OCI-LY1 (cell line): ENCODE results near the gene COTL1.

ENCODE experiments used
- H2AFZ ChIP-seq: fragments of 200-600 bp; sonication (generic), shearing (Covaris generic); 2 replicates; pipeline ENCODE4 v1.6.0; 2014; ENCODE audit warnings: antibody characterized with exemption, mild to moderate bottlenecking, low read length
- H3F3A ChIP-seq: fragments of 200-600 bp; sonication (generic), shearing (Covaris generic); 2 replicates; pipeline ENCODE4 v1.6.0; 2014; ENCODE audit warnings: mild to moderate bottlenecking, antibody characterized with exemption, low read length, moderate library complexity; ENCODE audit not compliant: insufficient read depth
- H3K27ac ChIP-seq: fragments of 200-600 bp; sonication (generic); 2 replicates; pipeline ENCODE4 v1.5.1; 2014; ENCODE audit warnings: low read length, mixed run types, mild to moderate bottlenecking, low read depth; ENCODE audit not compliant: poor library complexity, severe bottlenecking
- H3K27me3 ChIP-seq: fragments of 200-600 bp; sonication (generic); 2 replicates; pipeline ENCODE4 v1.6.0; 2014; ENCODE audit warnings: antibody characterized with exemption, mild to moderate bottlenecking, low read length, moderate library complexity; ENCODE audit not compliant: insufficient read depth
- H3K36me3 ChIP-seq: fragments of 200-600 bp; sonication (generic); 2 replicates; pipeline ENCODE4 v1.6.1; 2014; ENCODE audit warnings: mild to moderate bottlenecking, antibody characterized with exemption, low read length, moderate library complexity, mixed read lengths; ENCODE audit not compliant: insufficient read depth
- H3K4me1 ChIP-seq: fragments of 200-600 bp; sonication (generic); 2 replicates; pipeline ENCODE4 v1.5.1; 2014; ENCODE audit warnings: mild to moderate bottlenecking, low read length, moderate library complexity; ENCODE audit not compliant: insufficient read depth, severe bottlenecking
- H3K4me2 ChIP-seq: fragments of 200-600 bp; sonication (generic), shearing (Covaris generic); 2 replicates; pipeline ENCODE4 v1.6.1; 2014; ENCODE audit warnings: low read length
- H3K4me3 ChIP-seq: fragments of 200-600 bp; sonication (generic); 2 replicates; pipeline ENCODE4 v1.5.1; 2014; ENCODE audit warnings: low read length, low read depth, mild to moderate bottlenecking, mixed read lengths; ENCODE audit not compliant: poor library complexity, severe bottlenecking
- H3K79me2 ChIP-seq: fragments of 200-600 bp; shearing (Covaris generic); 2 replicates; pipeline ENCODE4 v1.6.1; 2016; ENCODE audit warnings: mixed run types, low read length, mixed read lengths; ENCODE audit not compliant: insufficient read depth
- H3K9ac ChIP-seq: fragments of 200-600 bp; sonication (generic), shearing (Covaris generic); 2 replicates; pipeline ENCODE4 v1.6.1; 2014; ENCODE audit warnings: mild to moderate bottlenecking, low read length, mixed read lengths
- H3K9me2 ChIP-seq: fragments of 200-600 bp; sonication (generic), shearing (Covaris generic); 2 replicates; pipeline ENCODE4 v1.6.1; 2014; ENCODE audit warnings: low read depth, mild to moderate bottlenecking, low read length, mixed read lengths
- H3K9me3 ChIP-seq: fragments of 200-600 bp; shearing (Covaris generic); 2 replicates; pipeline ENCODE4 v1.6.1; 2014; ENCODE audit warnings: low read length, mixed read lengths
- H4K20me1 ChIP-seq: fragments of 200-600 bp; sonication (generic), shearing (Covaris generic); 2 replicates; pipeline ENCODE4 v1.6.0; 2016; ENCODE audit warnings: mild to moderate bottlenecking, low read length; ENCODE audit not compliant: insufficient read depth
- EZH2 ChIP-seq: fragments of 200-600 bp; sonication (generic), shearing (Covaris generic); IDR thresholded peaks from 2 replicates; pipeline ENCODE4 v1.8.0; 2017; ENCODE audit warnings: borderline replicate concordance, mixed run types, mild to moderate bottlenecking, antibody characterized with exemption, low read length, moderate library complexity, mixed read lengths
- TF ChIP-seq, protein P1 (sequence below): fragments of 200-600 bp; sonication (generic), shearing (Covaris generic); IDR thresholded peaks from 2 replicates; pipeline ENCODE4 v1.5.1; 2017; ENCODE audit warnings: mild to moderate bottlenecking, antibody characterized with exemption, low read length, moderate library complexity, mixed read lengths

The COTL1 gene

DNA sequence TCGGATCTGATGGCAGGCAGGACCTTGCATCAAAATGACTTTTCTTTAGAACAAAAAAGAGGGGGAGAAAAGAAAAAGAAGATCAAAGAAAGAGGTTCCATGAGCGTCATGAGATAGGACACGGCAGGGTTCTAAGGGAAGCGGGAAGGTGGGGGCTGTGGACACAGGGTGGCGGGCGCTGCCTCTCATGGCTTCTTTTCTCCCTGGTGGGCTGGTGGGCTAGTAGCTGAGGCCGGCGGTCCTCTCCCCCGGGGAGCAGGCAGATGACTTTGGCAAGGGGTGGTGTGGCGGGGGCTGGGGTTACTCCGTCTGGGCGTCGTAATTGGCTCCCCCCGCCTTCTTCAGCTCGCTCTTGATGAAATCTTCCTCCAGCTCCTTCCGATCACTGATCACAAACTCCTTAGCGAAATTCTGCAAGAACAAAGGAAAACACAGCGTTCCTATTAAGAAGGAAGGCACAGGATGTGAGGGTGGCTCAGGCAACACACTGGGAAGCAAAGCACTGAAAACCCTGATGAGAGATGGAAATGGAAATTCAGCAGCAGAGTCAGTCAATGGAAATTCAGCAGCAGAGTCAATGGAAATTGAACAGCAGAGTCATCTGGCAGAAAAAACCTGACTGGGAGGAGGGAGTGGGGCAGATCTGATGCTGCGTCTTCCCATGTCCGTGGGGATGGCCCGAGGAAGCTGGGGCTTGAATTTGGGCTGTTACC is 51.2 kb downstream of the COTL1 start:
- no peak overlapping the region for H3K9ac ChIP-seq
- H3K9me3 ChIP-seq: no peaks in the 10 kb centered on the region
- no peaks in the 10 kb centered on the region for H3K79me2 ChIP-seq
- no peaks in the 10 kb centered on the region for H3K4me1 ChIP-seq
- H3K4me2 ChIP-seq: no peak overlapping the region
- H3K9me2 ChIP-seq: no peaks in the 10 kb centered on the region
- TF ChIP-seq, protein P1, sequence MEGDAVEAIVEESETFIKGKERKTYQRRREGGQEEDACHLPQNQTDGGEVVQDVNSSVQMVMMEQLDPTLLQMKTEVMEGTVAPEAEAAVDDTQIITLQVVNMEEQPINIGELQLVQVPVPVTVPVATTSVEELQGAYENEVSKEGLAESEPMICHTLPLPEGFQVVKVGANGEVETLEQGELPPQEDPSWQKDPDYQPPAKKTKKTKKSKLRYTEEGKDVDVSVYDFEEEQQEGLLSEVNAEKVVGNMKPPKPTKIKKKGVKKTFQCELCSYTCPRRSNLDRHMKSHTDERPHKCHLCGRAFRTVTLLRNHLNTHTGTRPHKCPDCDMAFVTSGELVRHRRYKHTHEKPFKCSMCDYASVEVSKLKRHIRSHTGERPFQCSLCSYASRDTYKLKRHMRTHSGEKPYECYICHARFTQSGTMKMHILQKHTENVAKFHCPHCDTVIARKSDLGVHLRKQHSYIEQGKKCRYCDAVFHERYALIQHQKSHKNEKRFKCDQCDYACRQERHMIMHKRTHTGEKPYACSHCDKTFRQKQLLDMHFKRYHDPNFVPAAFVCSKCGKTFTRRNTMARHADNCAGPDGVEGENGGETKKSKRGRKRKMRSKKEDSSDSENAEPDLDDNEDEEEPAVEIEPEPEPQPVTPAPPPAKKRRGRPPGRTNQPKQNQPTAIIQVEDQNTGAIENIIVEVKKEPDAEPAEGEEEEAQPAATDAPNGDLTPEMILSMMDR: no peak
- no peak for TF ChIP-seq EZH2
- no peaks in the 10 kb centered on the region for H3F3A ChIP-seq
- no peaks in the 10 kb centered on the region for H4K20me1 ChIP-seq
- peaks cover 98% of the 10 kb centered on the region for H3K36me3 ChIP-seq
- H2AFZ ChIP-seq: no peak overlapping the region
- no peak overlapping the region for H3K4me3 ChIP-seq
- H3K27ac ChIP-seq: no peak overlapping the region
- H3K27me3 ChIP-seq: no peaks in the 10 kb centered on the region

DNA sequence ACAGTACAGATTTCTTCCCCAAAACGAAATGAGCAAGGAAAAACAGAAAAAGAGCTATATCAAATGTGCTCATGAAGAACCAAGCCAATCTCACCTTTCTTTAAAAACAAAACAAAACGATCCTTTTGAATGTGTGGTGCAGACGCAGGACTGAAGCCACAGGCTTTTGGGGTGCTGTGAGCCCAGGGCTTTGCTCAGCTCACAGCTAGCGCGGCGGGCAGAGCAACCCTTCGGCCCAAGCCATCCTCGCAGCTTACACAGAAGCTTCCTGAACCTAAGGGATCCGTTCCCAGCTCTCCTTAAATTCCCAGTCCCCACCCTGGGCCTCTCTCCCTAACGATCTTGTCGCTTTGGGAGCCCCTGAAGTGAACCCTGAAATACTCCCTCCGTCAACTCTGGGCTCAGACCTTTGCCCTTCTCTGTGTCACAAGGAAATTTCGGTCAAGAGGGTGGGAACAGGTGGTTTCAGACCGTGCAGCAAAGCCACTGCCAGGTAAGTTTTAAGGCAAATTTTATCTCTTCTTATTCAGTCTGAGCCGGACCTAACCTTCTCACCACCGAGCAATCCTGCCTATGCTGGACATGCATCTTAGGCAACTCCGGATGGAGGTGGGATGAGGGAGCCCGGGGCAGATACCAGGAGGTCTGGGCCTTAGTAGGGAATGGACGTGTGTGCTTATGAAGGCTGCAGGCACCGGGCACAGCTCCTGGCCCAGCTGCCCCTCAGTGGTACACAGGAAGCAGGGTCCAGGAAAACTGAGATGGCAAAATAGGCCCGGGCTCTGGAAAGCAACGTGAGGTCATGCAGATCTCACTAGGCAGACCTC is 52.0 kb downstream of the COTL1 start:
- Histone ChIP-seq H3K4me2 (no peak overlapping the region), H3K9me2 (no peaks in the 10 kb centered on the region), H3K27me3 (no peaks in the 10 kb centered on the region), H3K79me2 (no peaks in the 10 kb centered on the region), H3K4me3 (no peak overlapping the region), H3K9ac (no peak overlapping the region), H3K27ac (no peak overlapping the region), H3K9me3 (no peaks in the 10 kb centered on the region), H3F3A (no peaks in the 10 kb centered on the region), H3K4me1 (no peaks in the 10 kb centered on the region), H3K36me3 (peaks cover 95% of the 10 kb centered on the region), H4K20me1 (no peaks in the 10 kb centered on the region), H2AFZ (no peak overlapping the region)
- TF ChIP-seq, protein P1: no peak
- TF ChIP-seq EZH2: no peak

DNA sequence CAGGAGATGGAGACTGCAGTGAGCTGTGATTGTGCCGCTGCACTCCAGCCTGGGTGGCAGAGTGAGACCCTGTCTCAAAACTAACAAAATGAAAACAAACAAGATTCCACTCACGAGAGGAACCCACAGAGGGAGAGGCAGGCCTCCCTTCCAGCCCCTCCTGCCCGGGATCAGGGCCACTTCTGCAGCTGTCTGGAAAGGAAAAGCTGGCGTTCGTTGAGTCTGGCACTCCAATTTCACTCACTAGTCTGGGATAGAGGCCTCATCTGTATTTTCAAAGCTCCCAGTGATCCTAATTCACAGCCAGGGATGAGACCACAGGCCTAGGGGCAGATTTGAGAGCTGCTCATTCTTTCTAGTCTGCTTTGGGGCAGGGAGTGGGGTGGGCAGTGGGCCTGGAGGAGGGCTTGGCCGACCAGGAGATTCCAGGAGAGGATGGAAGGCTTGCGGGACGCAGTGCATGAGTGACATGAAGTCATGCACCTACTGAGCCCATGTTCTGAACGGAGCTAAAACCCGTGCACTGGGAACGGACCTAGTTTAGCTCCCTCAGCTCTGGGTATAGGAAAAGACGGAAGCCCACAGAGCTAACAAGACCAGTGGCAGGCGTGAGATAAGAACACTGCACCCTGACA is 54.0 kb downstream of the COTL1 start:
- Histone ChIP-seq H3K79me2 (no peaks in the 10 kb centered on the region), H3F3A (no peaks in the 10 kb centered on the region), H3K36me3 (peaks cover 77% of the 10 kb centered on the region), H3K4me3 (no peak overlapping the region), H3K4me2 (no peak overlapping the region), H3K4me1 (no peaks in the 10 kb centered on the region), H3K9me3 (no peaks in the 10 kb centered on the region), H3K27me3 (no peaks in the 10 kb centered on the region), H2AFZ (no peak overlapping the region), H3K9ac (no peak overlapping the region), H3K27ac (no peak overlapping the region), H4K20me1 (no peaks in the 10 kb centered on the region), H3K9me2 (no peaks in the 10 kb centered on the region)
- no peak for TF ChIP-seq EZH2
- TF ChIP-seq, protein P1: no peak
